GM18858 (cell line): Measurements from ENCODE around the gene HNRNPUL2.
"Not testable (repeated sequence)": the region's sequence is repeated elsewhere in the genome, so short reads cannot be mapped to it uniquely, and the experiment has no call there.

Source experiments
- ATAC-seq: cut with Tn5 transposase; IDR thresholded peaks from one replicate; pipeline ENCODE4 v1.9.1; 2021; ENCODE audit not compliant: unreplicated experiment

HNRNPUL2 gene

DNA sequence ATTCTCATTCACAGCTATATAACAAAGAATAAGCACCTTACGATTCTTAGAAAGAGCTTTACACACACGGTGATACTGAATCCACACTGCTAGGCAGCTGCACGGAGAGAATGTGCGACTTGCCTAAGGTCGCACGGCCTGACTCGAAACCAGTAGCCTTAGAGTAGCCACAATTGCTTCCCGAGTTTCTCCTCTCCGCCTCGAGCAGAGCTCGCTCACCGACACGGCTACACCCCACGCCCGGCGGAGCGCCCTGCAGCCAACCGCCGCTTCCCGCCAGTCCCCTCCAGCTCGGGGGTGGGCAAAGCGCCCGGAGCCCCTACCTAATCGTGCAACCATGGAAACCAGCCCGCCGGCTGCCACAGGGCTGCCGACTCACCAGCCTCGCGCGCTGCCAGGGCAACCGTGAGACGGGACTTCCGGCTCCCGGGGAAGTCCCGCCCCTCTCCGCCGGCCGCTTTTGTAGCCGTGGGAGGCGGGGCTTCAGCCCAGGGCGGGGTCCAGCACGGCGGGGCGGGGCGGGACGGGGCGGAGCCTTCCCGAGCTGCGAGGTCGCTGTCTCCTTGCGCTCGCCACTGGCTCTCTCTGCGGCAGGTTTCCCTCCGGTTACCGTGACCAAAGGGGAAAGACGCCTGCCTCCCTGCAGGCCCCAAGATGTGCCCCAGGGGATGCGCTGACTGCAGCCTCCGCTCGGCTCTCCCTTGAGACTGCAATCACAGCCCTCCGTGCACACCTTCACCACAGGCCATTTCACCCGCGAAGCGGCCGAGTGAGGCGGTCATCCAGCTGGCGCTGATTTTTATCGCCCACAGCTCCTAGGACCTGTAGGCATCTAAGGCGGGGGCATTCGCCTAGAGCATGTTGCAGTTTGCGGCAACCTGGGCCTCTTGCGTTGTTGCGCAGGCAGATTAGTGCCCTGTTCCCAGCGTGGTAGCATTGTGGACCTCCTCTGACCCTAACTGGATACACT, 21.1 kb downstream of the HNRNPUL2 start:
- no peak for ATAC-seq

DNA sequence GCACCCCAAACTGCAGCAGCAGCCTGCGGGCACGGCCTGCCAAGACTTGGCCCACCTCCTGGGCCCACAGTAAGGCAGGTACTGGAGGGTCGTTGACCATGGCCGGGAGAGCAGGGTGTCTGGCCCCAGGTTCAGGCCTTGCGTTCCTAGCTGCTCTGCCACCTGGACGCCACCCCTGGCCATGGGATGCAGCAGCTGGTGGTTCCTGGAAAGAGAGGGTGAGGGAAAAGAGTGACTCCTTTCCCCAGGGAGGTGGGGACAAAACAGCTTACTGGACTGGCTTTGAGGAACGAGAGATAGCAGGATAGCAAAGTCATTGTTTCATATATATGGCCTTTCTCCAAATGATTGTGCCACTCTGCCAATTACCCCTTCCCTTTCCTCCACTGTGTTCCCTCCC, 21.8 kb downstream of the HNRNPUL2 start:
- no peak for ATAC-seq

DNA sequence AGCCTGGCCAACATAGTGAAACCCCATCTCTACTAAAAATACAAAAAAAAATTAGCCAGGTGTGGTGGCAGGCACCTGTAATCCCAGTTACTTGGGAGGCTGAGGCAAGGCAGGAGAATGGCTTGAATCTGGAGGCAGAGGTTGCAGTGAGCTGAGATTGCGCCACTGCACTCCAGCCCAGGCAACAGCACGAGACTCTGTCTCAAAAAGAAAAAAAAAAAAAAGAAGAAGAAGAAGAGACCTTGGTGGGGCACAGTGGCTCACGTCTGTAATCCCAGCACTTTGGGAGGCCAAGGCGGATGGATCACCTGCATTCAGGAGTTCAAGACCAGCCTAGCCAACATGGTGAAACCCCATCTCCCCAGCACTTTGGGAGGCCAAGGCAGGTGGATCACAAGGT, 23.3 kb downstream of the HNRNPUL2 start:
- ATAC-seq = not testable (repeated sequence)

DNA sequence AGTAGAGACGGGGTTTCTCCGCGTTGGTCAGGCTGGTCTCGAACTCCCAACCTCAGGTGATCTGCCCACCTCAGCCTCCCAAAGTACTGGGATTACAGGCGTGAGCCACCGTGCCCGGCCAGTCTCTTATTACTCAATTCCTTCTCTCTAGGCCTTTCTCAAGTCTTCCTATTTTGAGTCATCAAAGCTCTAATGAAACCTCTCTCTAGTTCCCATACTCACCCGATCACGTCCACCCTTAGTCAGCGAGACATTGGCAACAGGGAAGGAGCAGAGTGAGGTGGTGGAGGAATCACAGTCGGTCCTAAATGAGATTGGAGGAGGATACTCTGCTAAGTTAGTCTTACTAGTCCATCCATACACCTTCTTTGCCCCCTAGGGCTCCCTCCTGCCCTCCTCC, 25.0 kb downstream of the HNRNPUL2 start:
- no peak for ATAC-seq

DNA sequence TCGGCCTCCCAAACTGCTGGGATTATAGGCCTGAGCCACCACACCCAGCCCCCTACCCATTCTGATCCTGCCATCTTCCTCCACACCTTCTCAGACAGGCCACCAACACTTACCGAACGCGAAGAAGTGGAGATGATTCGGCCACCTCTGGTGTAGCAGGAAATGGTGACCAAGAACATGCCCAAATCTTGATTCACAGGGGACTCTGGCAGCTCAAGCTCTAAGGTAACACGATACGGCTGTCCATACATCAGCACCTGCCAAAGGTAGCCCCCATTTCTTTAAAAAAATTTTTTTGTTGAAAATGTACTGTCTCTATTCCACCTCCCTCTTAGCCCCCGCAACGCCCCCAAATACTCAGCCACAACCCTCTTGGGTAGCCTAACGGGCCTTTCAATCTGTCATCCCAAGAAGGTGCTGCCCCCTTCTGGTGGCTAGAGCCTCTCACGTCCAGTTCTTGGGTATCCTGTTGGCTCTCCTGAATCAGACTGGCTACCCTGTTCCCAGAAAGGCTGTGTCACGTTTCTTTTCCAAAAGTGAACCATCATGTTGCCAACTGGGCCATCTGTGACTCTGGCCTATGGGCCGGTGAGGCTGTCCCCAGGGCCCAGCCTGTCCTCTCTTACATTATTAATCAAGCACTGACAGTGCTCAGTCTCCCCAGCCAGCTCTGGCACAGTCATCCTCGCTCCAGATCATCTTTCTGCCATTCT, 32.6 kb downstream of the HNRNPUL2 start:
- no peak for ATAC-seq

DNA sequence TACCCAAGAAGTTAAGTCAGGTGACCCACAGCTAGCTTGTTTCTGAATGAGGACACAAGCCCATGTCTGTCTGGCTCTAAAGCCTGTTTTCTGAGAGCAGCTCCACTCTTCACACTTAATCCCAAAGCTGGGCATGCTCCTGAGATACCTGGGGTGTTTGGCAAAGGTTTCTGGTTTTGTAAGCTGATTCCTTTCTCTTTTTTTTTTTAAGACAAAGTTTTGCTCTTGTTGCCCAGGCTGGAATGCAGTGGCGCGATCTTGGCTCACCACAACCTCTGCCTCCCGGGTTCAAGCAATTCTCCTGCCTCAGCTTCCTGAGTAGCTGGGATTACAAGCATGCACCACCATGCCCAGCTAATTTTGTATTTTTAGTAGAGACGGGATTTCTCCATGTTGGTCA, 33.6 kb downstream of the HNRNPUL2 start:
- not testable (repeated sequence) for ATAC-seq

DNA sequence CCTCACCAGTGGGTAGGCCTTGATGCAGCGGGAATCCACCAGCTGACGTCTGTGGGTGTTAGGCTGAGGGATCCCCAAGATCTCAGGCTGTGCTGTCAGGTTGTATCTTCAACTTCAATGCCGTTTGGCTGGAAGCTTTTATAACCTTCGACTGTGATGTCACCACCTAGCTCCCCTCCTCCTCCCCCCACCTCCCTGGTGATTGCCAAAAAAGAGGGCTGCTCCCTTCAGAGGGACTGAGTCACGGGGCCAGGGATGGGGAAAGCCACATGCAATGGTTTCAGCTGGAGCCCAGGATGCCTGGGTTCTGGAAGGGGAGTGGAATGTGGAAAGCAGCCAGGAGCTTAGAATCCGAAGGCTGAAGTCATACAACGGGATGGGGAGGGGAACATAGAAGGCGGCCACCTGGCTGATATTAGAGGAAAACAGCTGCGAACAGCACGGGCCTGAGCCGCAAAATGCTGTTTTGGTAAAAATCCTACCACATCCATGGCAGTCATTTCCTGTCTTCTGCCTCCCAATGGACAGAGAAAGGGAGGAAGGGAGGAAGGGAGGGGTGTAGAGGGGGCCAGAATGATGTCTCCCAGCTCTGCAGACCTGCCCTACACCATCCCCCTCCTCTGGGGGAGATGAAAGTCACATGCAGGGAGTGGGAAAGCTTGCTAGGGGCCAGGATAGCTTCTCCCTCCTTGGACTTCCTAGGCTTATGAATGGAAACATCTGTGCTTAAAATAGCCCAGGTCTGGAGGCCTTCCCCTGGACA, 37.7 kb downstream of the HNRNPUL2 start, which contains the start of gene LRRN4CL:
LRRN4CL (minus strand) TSS at position 110 of the 763 bp plus-strand sequence. CDS start 1,022 bp downstream, outside the sequence.
- ATAC-seq = no peak

DNA sequence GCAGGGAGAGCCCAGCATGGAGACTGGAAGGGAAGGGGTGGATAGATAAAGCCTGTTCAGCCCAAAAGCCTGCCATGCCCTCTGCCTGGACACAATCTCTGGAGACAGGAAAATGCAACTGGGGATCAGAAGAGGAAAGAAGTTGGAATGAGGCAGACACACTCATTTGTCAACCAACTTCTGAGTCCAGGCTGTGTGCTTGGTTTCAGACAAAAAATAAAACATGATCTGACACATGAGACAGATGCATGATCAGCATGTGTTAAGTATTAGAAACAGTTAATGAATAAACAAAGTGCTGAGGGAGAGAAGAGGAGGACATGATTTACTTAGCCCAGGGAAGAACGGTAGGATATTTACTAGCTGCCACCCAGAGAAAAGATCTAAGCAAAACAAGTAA, 38.8 kb downstream of the HNRNPUL2 start:
- ATAC-seq = no peak

DNA sequence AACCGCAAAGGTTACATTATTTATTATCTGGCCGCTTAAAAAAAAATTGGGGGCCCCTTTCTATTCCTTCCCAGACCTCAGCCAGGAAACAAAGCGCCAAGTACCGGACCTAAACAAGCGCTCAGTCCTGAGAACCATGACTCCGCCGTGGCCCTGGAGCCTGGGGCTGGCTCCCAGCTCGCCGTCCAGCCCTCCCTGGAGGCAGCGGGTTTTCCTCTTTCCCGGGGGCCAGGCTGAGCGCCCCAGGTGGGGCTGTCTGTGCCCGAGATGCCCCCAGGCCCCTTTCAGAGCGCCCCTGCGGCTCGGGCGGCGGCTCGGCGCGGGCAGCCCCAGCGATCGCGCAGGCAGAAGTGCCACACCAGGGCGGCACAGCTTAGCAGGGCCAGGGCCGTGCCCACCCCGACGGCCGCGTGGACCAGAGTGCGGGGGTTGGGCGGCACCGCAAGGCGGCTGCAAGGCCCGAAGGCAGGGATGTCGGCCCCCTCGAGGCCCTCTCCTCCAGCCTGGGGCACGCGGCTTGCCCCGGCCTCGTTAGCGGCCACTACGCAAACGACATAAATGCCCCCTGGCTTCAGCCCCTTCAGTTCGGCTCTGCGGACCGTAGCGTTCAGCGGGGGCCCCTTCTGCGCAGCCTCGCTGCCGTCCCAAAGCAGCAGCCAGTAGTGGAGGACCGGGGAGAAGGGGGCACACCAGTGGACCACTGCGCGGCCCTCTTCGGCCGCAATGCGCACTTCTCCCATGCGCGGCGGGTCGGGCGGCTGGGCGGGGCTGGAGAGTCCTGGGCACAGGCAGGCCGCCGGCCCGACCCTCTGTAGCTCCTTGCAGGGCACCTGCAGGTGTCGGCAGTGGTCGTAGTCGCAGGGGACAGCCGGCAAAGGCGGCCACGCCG, 39.5 kb downstream of the HNRNPUL2 start:
- no peak for ATAC-seq

DNA sequence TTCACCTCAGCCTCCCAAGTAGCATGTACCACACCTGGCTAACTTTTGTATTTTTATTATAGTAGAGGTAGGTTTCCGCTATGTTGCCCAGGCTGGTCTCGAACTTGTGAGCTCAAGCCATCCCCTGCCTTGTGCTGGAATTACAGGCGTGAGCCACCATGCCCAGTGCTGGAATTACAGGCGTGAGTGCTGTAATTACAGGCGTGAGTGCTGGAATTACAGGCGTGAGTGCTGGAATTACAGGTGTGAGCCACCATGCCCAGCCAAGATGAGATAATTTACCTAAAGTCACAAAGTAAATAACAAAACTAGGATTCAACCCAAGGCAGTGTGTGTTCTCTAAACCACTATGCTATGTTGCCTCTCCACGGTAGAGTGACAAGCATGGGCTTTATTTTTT, 44.7 kb downstream of the HNRNPUL2 start:
- ATAC-seq = no peak

DNA sequence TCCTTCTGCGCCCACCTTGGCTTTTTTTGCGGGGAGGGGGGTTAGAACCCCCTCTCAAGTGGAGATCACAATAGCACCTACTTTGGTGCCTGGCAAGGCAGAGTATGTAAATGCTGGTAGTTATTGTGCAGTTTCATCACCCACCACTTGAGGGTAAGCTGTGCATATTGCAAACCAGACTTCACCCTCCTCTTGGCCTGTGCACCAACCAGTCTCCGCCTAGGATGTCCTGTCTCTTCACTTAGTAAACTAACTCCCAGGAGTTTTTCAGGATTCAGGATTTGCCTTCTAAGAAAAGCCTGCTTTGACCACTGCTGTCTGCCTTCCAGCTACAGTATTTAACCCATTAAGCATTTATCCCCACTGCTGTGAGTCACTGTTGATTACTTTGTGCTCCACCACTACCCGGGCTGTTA, 46.4 kb downstream of the HNRNPUL2 start:
- ATAC-seq = no peak

DNA sequence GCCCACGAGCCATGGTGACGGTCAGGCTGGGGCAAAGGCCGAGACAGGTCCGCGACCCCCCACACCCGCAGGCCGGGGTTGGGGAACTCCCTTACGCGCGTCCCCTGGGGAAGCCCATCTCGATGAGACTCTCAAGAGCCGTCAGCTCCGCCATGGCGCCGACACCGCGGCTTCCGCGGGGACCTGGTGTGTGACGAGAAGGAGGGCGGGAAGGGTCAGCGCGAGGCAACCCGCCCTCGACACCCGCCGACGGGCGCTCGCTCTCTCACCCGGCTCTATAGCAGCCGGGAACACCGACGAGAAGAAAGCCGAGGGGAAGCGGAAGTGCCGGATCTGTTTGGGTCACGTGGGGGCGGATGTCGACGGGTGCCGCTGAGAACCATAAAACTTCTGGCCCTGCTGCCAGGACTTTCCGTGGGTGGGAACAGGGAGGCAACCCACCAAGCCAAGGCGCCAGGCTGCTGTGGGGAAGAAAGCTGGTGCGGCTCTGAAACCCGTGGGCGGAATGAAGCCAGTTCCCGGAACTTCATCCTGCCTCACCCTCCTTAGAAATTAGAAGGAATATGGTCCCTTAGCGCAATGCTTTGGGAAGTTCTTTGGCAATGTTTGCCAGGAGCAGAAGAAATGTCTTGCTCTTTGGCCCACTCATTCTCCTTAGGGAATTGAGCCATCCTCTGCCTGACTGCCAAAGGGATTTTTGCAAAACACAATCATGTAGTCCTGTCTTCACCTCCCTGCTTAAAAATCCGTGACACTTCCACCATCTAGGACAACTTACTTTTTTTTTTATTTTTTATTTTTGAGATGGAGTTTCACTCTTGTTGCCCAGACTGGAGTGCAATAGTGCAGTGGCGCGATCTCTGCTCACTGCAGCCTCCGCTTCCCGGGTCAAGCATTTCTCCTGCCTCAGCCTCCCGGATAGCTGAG, 48.2 kb downstream of the HNRNPUL2 start, which contains the start of gene UBXN1:
UBXN1 (minus strand) TSS at position 304 of the 927 bp plus-strand sequence; CDS start at position 154, 150 bp downstream.
- ATAC-seq = no peak

DNA sequence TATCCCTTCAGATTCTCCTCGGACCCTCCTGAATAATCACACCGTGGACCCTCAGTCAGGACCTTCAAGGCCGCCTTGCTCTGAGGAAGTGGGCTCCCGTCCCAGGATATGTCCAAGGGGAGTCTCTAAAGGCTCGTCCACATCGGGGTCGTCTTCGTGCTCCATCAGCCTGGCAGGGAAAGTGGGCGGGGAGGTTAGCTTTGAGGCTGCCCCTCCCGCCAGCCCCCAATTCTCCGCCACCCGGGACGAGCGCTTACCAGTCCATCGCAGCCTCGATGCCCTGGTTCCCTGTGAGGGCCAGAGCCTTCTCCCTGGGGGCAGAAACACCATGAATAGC, 48.9 kb downstream of the HNRNPUL2 start:
- no peak for ATAC-seq

DNA sequence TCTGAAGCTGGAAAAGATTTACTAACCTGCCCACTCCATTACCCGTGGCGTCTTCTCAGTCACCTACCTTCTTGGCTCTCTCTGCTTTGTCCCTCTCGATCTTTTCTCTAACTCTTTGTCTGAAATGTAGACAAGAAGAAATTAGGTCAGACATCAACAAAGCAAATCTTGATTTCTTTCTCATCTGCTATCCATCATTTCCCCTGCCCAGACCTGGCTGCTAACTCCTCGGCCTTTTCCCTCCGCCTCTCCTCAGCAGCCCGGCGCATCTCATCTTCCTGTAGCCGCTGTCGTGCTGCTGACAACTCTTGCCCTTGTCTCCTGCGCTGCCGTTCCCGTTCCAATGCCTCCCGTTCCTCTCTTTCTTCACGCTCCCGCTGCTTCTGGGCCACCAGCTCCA, 49.5 kb downstream of the HNRNPUL2 start:
- no peak for ATAC-seq

DNA sequence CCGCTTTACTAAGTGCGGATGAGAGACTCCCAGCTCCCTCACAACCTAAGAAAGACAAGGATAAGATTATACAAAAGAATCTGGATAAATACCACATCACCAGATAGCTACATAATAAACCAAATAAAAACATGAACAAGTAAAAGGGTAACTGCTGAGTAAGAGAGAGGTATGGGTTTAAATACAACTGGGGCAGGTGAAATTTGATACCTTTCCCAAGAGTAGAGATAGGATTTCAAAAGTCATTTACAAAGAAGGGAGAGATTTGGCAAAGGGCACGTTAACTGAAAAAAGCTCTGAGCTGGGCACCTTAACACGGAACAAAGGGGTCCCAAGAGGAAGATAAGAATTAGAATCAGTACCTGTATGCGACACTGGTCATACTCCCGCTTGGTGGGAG, 50.1 kb downstream of the HNRNPUL2 start:
- ATAC-seq = no peak

DNA sequence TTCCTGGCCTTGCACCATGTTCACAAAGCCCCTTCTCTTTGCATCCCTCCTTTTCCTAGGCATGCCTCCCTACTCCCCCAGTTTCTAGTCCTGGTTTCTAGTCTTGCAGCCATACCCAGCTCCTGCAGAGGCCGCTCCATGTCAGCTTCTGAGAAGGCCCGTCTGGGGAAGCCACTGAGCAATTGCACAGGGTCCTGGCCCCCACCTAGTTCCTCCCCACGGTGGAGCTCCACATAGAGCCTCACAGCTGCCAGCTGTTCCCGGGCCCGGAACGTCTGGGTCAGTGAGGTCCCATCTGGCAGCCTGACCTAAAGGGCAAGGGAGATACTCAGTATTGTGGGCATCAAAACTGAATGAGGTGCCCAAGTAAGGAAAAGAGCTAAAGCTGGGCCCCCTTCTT, 50.6 kb downstream of the HNRNPUL2 start:
- ATAC-seq = no peak

DNA sequence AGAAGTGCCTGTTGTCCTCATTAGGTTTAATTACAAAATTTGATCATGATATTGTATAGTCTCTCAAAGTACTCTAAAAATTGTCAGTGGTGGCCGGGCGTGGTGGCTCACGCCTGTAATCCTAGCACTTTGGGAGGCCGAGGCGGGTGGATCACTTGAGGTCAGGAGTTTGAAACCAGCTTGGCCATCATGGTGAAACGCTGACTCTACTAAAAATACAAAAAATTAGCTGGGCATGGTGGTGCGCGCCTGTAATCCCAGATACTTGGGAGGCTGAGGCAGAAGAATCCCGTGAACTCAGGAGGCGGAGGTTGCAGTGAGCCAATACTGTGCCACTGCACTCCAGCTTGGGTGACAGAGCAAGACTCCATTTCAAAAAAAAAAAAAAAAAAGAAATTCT, 51.8 kb downstream of the HNRNPUL2 start:
- not testable (repeated sequence) for ATAC-seq

DNA sequence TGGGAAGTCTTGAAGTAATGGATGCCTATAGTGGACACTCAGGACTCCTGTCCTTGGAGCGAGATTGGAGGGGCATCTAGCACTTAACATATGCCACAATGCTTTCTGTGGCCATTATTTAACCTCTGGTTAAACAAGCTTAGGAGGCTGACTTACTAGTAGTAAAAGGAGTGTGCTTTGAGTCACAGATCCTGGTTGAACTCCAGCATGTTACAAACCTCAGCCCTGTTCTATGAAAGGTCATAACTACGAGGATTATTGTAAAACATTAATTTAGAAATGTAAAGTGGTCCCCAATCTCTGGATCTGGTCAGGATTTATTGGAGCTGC, 54.1 kb downstream of the HNRNPUL2 start:
- ATAC-seq = no peak
